Small intestine (tissue), 7 donors: ENCODE data around the gene FXYD5. TPM values are rescaled to one million over a fixed set of nuclear protein-coding genes. Genes with fewer than 3 reads are reported as not detected.

ENCODE experiments used
- DNase-seq, 2 donors: peaks; one replicate each; pipeline versions ENCODE4 v3.0.0 to v3.0.0-alpha.2; 2013
- FAIRE-seq: peaks from 2 replicates; lab custom pipeline; 2012; peaks lifted over from hg19 to GRCh38; lab: Jason Lieb, UNC
- H3K27ac ChIP-seq, 3 donors: one replicate each; pipeline ENCODE4 v1.5.1; 2013; ENCODE audit warnings: low read length in 2 of 3, mild to moderate bottlenecking in 2 of 3, control low read depth in 1 of 3, inconsistent platforms in 1 of 3, low read depth in 1 of 3, moderate library complexity in 1 of 3
- H3K27me3 ChIP-seq, 3 donors: one replicate each; pipeline ENCODE4 v1.6.1; 2013; ENCODE audit warnings: low read length in 3 of 3, inconsistent platforms in 1 of 3; ENCODE audit not compliant: control insufficient read depth in 3 of 3, insufficient read depth in 3 of 3
- H3K36me3 ChIP-seq, 3 donors: one replicate each; pipeline ENCODE4 v1.6.1; 2013; ENCODE audit warnings: low read length in 3 of 3, inconsistent platforms in 1 of 3, low read depth in 1 of 3, mild to moderate bottlenecking in 1 of 3, moderate library complexity in 1 of 3; ENCODE audit not compliant: control insufficient read depth in 3 of 3, insufficient read depth in 2 of 3
- H3K4me1 ChIP-seq, 3 donors: one replicate each; pipeline ENCODE4 v1.6.1; 2013; ENCODE audit warnings: low read length in 2 of 3, inconsistent platforms in 1 of 3, low read depth in 1 of 3, mild to moderate bottlenecking in 1 of 3, moderate library complexity in 1 of 3; ENCODE audit not compliant: control insufficient read depth in 3 of 3, insufficient read depth in 2 of 3
- H3K4me3 ChIP-seq, 3 donors: one replicate each; pipeline ENCODE4 v1.5.1; 2013; ENCODE audit warnings: low read length in 3 of 3, control low read depth in 1 of 3, inconsistent platforms in 1 of 3, low read depth in 1 of 3, mild to moderate bottlenecking in 1 of 3, moderate library complexity in 1 of 3
- H3K9me3 ChIP-seq, 2 donors: one replicate each; pipeline ENCODE4 v1.6.1; 2013; ENCODE audit warnings: low read depth in 1 of 2, low read length in 1 of 2; ENCODE audit not compliant: control insufficient read depth in 2 of 2, insufficient read depth in 1 of 2
- WGBS, 3 donors: extraction: QIAGEN DNeasy Blood & Tissue Kit; methylation state at CpG; one replicate each; pipeline ENCODE4 v1.1.7; 2013; 5-methylcytosine and 5-hydroxymethylcytosine counted together
- polyA plus RNA-seq, 4 donors: library from polyadenylated mRNA; stranded (reverse) in 3 of 4; unstranded in 1 of 4; fragments of 200-250 nt in 3 of 4; fragments of 120-200 nt in 1 of 4; gene quantifications; one replicate each; pipeline versions ENCODE4 v1.2.1 to v1.2.3, GENCODE V29; 2013
- donor health status: healthy with polysubstance abuse.
- donor health status: control.
- donor health status: control.
- donor health status: Bipolar disorder and iron deficiency.
- donor health status: healthy.

The FXYD5 gene
- polyA plus RNA-seq, 4 donors = 3.4 to 60.5 (median 30.2) TPM

- FAIRE-seq (no peak), DNase-seq (no peak)
- no peaks in the 10 kb centered on the region for H3K27me3 ChIP-seq
- WGBS, 3 donors = 82 to 90% (median 85%) methylated on average over 17 to 19 of the region's 19 CpGs
- peaks cover 0 to 39% (median 6%) of the 10 kb centered on the region in 3 donors for H3K4me1 ChIP-seq
- peak overlapping the region in 1 of 3 donors; percentile 66 for H3K27ac ChIP-seq
- H3K36me3 ChIP-seq = peaks cover 0 to 50% (median 0%) of the 10 kb centered on the region in 3 donors
- no peaks in the 10 kb centered on the region for H3K9me3 ChIP-seq
- no peak overlapping the region for H3K4me3 ChIP-seq
These were observed 31.6 kb upstream of the FXYD5 start for GRCh38 chr19:35122687-35123551.

GRCh38 chr19:35123573-35123972 lies 31.0 kb upstream of the FXYD5 start:
- H3K27ac ChIP-seq = peak overlapping the region in 1 of 3 donors; percentile 66
- H3K4me3 ChIP-seq = no peak overlapping the region
- H3K9me3 ChIP-seq = no peaks in the 10 kb centered on the region
- FAIRE-seq (no peak), DNase-seq (no peak)
- WGBS, 3 donors = 72 to 84% (median 73%) methylated on average over 5 of the region's 5 CpGs
- H3K27me3 ChIP-seq = no peaks in the 10 kb centered on the region
- H3K36me3 ChIP-seq = peaks cover 0 to 47% (median 0%) of the 10 kb centered on the region in 3 donors
- peaks cover 0 to 40% (median 6%) of the 10 kb centered on the region in 3 donors for H3K4me1 ChIP-seq

- Histone ChIP-seq H3K27me3 (no peaks in the 10 kb centered on the region), H3K27ac (peak overlapping the region; percentile 37 to 87 (median 65)), H3K4me1 (peaks cover 0 to 48% (median 6%) of the 10 kb centered on the region in 3 donors), H3K9me3 (no peaks in the 10 kb centered on the region), H3K4me3 (peak overlapping the region in 2 of 3 donors; percentile 51 to 53), H3K36me3 (peaks cover 0 to 39% (median 0%) of the 10 kb centered on the region in 3 donors)
- DNase-seq = peak; percentile 95 to 96
- FAIRE-seq = no peak
- WGBS, 3 donors = 9 to 11% (median 10%) methylated on average over 42 of the region's 42 CpGs
These were observed 30.2 kb upstream of the FXYD5 start for GRCh38 chr19:35124098-35125060.

GRCh38 chr19:35125270-35125717 lies 29.2 kb upstream of the FXYD5 start:
- peak overlapping the region in 1 of 3 donors; percentile 6 for H3K27ac ChIP-seq
- peaks cover 0 to 56% (median 6%) of the 10 kb centered on the region in 3 donors for H3K4me1 ChIP-seq
- DNase-seq (no peak), FAIRE-seq (no peak)
- 70 to 84% (median 83%) methylated on average over 17 to 19 of the region's 19 CpGs for WGBS, 3 donors
- H3K27me3 ChIP-seq = no peaks in the 10 kb centered on the region
- H3K4me3 ChIP-seq = no peak overlapping the region
- no peaks in the 10 kb centered on the region for H3K9me3 ChIP-seq
- H3K36me3 ChIP-seq = peaks cover 0 to 30% (median 0%) of the 10 kb centered on the region in 3 donors

- H3K4me3 ChIP-seq = no peak overlapping the region
- H3K27ac ChIP-seq = no peak overlapping the region
- peaks cover 0 to 58% (median 6%) of the 10 kb centered on the region in 3 donors for H3K4me1 ChIP-seq
- H3K27me3 ChIP-seq = no peaks in the 10 kb centered on the region
- peaks cover 0 to 23% (median 0%) of the 10 kb centered on the region in 3 donors for H3K36me3 ChIP-seq
- FAIRE-seq (no peak), DNase-seq (no peak)
- WGBS, 3 donors = 84 to 87% (median 85%) methylated on average over 27 to 35 of the region's 35 CpGs
- H3K9me3 ChIP-seq = no peaks in the 10 kb centered on the region
These were observed 28.5 kb upstream of the FXYD5 start for GRCh38 chr19:35125749-35126623.

- Histone ChIP-seq H3K27ac (no peak overlapping the region), H3K36me3 (peaks cover 0 to 17% (median 0%) of the 10 kb centered on the region in 3 donors), H3K9me3 (no peaks in the 10 kb centered on the region), H3K4me1 (peaks cover 0 to 57% (median 4%) of the 10 kb centered on the region in 3 donors), H3K4me3 (no peak overlapping the region), H3K27me3 (no peaks in the 10 kb centered on the region)
- WGBS, 3 donors = 63 to 83% (median 78%) methylated on average over 19 to 20 of the region's 20 CpGs
- DNase-seq (no peak), FAIRE-seq (no peak)
These were observed 27.9 kb upstream of the FXYD5 start for GRCh38 chr19:35126624-35126959.

- FAIRE-seq = no peak
- peaks cover 0 to 8% (median 0%) of the 10 kb centered on the region in 3 donors for H3K36me3 ChIP-seq
- H3K27me3 ChIP-seq = no peaks in the 10 kb centered on the region
- no peak overlapping the region for H3K4me3 ChIP-seq
- DNase-seq = no peak
- H3K9me3 ChIP-seq = no peaks in the 10 kb centered on the region
- peaks cover 0 to 54% (median 4%) of the 10 kb centered on the region in 3 donors for H3K4me1 ChIP-seq
- 75 to 87% (median 83%) methylated on average over 7 of the region's 7 CpGs for WGBS, 3 donors
- no peak overlapping the region for H3K27ac ChIP-seq
These were observed 26.7 kb upstream of the FXYD5 start for GRCh38 chr19:35127871-35128270.
